IPS DF 6.9 (cell line): Measurements from ENCODE around the gene TAS2R4.
"Not testable (repeated sequence)": the region's sequence is repeated elsewhere in the genome, so short reads cannot be mapped to it uniquely, and the experiment has no call there.

Experiments used
- DNase-seq: peaks from one replicate; pipeline ENCODE4 v3.0.0-alpha.2; 2013; ENCODE audit warnings: low read depth, low spot score
- H3K27ac ChIP-seq: one replicate; pipeline ENCODE4 v1.5.1; 2013; ENCODE audit warnings: low read length, control low read depth
- H3K27me3 ChIP-seq: 2 replicates; pipeline ENCODE4 v1.6.1; 2013; ENCODE audit warnings: mild to moderate bottlenecking, low read length; ENCODE audit not compliant: control insufficient read depth, insufficient read depth
- H3K36me3 ChIP-seq: 2 replicates; pipeline ENCODE4 v1.6.1; 2013; ENCODE audit warnings: low read length; ENCODE audit not compliant: control insufficient read depth, insufficient read depth
- H3K4me1 ChIP-seq: 2 replicates; pipeline ENCODE4 v1.6.1; 2013; ENCODE audit warnings: low read length; ENCODE audit not compliant: control insufficient read depth, insufficient read depth
- H3K4me3 ChIP-seq: 2 replicates; pipeline ENCODE4 v1.5.1; 2013; ENCODE audit warnings: mild to moderate bottlenecking, low read length
- H3K9me3 ChIP-seq: 2 replicates; pipeline ENCODE4 v1.6.1; 2013; ENCODE audit warnings: low read length, inconsistent platforms; ENCODE audit not compliant: control insufficient read depth, insufficient read depth
- WGBS: extraction: QIAGEN DNeasy Blood & Tissue Kit; methylation state at CpG from one replicate; pipeline ENCODE4 v1.1.7; 2013; ENCODE audit warnings: mixed read lengths, missing lambda C conversion rate; ENCODE audit not compliant: insufficient read length, insufficient coverage; 5-methylcytosine and 5-hydroxymethylcytosine counted together

The TAS2R4 gene

DNA sequence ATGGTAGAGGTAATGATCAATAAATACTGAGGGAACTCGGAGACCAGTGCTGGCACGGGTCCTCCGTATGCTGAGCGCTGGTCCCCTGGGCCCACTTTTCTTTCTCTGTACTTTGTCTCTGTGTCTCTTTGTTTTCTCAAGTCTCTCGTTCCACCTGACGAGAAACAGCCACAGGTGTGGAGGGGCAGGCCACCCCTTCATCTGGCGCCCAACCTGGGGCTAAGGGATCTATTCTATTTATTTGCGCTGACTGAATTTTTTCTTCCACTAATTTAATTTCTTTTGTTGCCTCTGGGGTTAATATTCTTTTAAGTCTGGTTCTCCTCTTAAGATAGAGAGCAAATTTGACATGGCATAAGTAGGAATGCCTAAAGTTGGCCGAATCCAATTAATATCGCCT lies 24.6 kb upstream of the TAS2R4 start:
- H3K27ac ChIP-seq, H3K9me3 ChIP-seq, H3K27me3 ChIP-seq, H3K4me1 ChIP-seq, DNase-seq, H3K4me3 ChIP-seq: not testable (repeated sequence)
- H3K36me3 ChIP-seq: peaks cover 19% of the 10 kb centered on the region; the same call in 1 of the 2 replicates
- no CpG with 5 or more reads among the region's 10 CpGs for WGBS

DNA sequence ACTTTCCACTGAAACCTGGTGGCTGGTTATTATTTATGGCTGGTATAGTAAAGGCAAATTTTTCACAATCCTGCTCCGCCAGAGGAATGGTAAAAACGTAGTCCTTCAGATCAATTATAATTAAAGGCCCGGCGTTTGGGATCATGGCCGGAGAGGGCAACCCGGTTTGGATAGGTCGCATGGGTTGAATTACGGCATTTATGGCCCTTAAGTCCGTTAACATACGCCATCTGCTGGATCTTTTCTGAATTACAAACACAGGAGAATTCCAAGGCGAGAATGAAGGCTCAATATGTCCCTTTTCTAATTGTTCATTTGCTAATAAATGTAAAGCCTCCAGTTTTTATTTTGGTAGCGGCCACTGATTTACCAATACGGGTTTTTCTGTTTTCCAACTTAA lies 23.8 kb upstream of the TAS2R4 start:
- Histone ChIP-seq H3K27me3 (no peaks in the 10 kb centered on the region), H3K36me3 (peaks cover 19% of the 10 kb centered on the region; the same call in 1 of the 2 replicates), H3K4me3 (no peak overlapping the region), H3K4me1 (no peaks in the 10 kb centered on the region), H3K9me3 (peaks cover 2% of the 10 kb centered on the region), H3K27ac (no peak overlapping the region)
- peak; percentile 48 for DNase-seq
- WGBS: no CpG with 5 or more reads among the region's 13 CpGs

DNA sequence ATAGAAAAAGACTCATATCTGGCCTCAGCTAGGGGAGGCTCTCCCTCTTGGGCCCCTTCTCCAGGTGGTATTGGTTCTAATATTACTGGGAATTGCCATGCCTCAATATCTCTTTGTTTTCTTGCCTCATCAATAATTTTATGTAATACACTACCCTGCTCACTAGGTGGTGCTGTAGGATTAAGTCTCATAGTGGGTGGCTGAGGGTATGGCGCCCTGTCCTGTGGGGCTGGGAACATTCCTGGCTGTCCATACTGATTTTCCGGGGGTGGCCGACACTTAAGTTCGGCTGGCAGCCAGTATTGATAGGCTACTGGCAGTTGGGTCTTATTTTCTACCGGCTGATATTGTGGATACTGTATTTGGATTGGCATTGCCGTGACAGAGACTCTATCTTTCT lies 21.5 kb upstream of the TAS2R4 start:
- no peaks in the 10 kb centered on the region for H3K4me1 ChIP-seq
- H3K27ac ChIP-seq: no peak overlapping the region
- no peak overlapping the region for H3K4me3 ChIP-seq
- WGBS: no CpG with 5 or more reads among the region's 6 CpGs
- H3K27me3 ChIP-seq: no peaks in the 10 kb centered on the region
- H3K36me3 ChIP-seq: peaks cover 23% of the 10 kb centered on the region; the same call in 1 of the 2 replicates
- peak; percentile 39 for DNase-seq
- H3K9me3 ChIP-seq: peaks cover 2% of the 10 kb centered on the region

DNA sequence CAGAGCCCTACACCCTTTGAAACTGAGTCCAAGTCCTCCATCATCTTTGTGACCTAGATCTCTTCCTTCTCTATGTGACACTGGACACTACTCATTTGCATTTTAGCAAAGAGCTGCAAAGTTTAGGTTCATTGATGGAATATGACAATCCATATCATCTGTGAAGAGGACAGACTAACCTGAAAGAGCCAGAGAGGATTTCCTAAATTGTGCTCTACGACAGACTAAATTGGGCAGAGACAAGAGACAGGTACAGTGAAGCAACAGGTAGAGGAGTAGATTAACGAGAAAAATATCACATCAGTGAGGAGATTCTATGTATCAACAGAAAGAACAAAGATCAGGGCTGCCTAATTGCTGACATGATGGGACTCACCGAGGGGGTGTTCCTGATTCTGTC lies 12.7 kb upstream of the TAS2R4 start, which contains the start of gene TAS2R3:
TAS2R3 (plus strand) TSS at position 301 of the 400 bp plus-strand sequence; CDS start at position 363, 62 bp downstream.
- no peaks in the 10 kb centered on the region for H3K9me3 ChIP-seq
- H3K4me3 ChIP-seq: no peak within 1 kb of the TSS
- H3K4me1 ChIP-seq: no peaks in the 10 kb centered on the region
- DNase-seq: no peak
- no CpG with 5 or more reads among the region's 3 CpGs for WGBS
- peaks cover 6% of the 10 kb centered on the region; the same call in 1 of the 2 replicates for H3K36me3 ChIP-seq
- no peak within 1 kb of the TSS for H3K27ac ChIP-seq
- no peaks in the 10 kb centered on the region for H3K27me3 ChIP-seq

DNA sequence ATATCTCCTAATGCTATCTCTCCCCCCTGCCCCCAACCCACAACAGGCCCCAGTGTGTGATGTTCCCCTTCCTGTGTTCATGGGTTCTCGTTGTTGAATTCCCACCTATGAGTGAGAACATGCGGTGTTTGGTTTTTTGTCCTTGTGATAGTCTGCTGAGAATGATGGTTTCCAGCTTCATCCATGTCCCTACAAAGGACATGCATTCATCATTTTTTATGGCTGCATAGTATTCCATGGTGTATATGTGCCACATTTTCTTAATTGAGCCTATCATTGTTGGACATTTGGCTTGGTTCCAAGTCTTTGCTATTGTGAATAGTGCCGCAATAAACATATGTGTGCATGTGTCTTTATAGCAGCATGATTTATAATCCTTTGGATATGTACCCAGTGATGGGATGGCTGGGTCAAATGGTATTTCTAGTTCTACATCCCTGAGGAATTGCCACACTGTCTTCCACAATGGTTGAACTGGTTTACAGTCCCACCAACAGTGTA lies 6.3 kb upstream of the TAS2R4 start:
- not testable (repeated sequence) for H3K9me3 ChIP-seq, DNase-seq, H3K27me3 ChIP-seq, H3K36me3 ChIP-seq, H3K4me3 ChIP-seq, H3K4me1 ChIP-seq, H3K27ac ChIP-seq
- no CpG with 5 or more reads among the region's 3 CpGs for WGBS

DNA sequence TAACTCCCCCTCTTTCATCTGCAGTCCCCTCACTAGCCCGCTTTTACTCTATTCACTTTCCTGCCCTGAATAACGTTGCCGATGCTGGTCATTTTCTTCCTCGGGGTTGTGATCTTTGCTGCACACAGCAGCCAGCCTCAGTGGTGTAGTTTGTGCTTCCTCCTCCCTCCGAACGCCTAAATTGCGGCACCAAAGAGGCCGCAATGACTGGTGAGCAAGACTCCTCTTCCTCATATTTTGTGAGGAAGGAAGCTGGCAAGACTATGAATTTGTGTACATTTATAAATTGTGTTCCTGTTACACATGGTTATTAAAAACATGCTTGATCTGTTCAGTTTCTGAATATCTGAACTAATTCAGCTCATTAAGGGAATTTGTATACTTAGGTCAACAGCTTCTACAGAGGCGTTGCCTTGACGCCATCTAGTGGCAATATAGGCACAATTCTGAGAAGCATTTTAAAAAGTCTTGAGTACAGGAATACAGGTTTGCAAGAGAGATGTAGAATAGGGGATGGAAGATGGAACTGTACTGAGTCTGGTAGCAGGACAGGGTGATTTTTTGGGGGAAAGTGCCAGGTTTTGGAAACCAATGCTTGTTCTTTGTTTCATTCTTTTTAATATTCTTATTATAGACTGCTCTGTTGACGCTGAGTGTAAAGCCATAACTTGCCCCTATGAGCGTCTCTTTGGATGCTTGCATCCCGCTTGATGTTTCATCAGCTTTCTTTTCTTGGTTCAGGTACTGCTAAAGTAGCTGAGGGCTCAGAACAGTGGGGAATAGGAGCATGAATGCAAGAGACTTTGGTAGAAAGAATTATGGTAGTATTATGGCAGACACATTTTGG lies 9.5 kb downstream of the TAS2R4 start:
- peak; percentile 27 for DNase-seq
- H3K27ac ChIP-seq: no peak overlapping the region
- no peaks in the 10 kb centered on the region for H3K9me3 ChIP-seq
- no peaks in the 10 kb centered on the region for H3K4me1 ChIP-seq
- no peaks in the 10 kb centered on the region for H3K27me3 ChIP-seq
- 100% methylated on average over 1 of the region's 13 CpGs for WGBS
- no peaks in the 10 kb centered on the region for H3K36me3 ChIP-seq
- no peak overlapping the region for H3K4me3 ChIP-seq

DNA sequence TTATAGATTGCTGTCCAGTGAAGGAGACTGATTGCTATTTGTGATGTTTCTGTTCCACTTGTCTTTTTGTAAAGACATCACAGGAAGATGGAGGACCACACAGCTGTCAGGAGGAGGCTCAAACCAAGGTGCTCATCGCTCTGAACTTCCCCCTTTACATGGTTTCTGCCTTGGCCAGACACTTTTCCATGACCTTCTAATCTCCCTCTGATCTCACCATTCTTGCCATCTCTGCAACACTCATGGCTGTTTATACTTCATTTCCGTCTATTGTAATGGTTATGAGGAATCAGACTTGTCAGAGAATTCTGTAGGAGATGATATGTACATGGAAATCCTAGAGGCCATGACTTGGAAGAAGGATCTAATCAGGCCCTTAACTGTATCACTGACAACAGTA lies 11.8 kb downstream of the TAS2R4 start:
- Histone ChIP-seq H3K27me3 (no peaks in the 10 kb centered on the region), H3K4me3 (no peak overlapping the region), H3K36me3 (no peaks in the 10 kb centered on the region), H3K9me3 (no peaks in the 10 kb centered on the region), H3K27ac (no peak overlapping the region), H3K4me1 (no peaks in the 10 kb centered on the region)
- DNase-seq: no peak
- no CpG with 5 or more reads among the region's 2 CpGs for WGBS

DNA sequence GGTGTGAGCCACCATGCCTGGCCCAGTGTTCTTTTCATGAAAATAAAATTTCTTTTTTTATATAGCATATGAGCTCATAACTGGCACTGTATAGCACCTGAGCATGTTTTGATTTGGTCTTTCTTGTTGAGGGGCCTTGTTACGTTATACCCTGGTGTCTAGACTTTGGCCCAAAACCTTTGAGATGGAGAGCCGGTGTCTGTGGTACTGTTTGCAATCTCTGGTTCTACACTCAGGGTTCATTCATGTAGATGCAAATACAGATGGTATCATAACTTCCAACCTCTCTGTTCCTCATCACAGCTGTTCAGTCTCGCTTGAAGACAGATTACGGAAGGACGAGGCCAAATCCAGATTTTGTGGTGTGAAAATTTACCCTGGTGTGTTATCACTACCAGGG lies 13.4 kb downstream of the TAS2R4 start, which contains the start of gene TAS2R5:
TAS2R5 (plus strand) TSS at position 301 of the 400 bp plus-strand sequence. CDS start 145 bp downstream, outside the sequence.
- Histone ChIP-seq H3K36me3 (no peaks in the 10 kb centered on the region), H3K9me3 (no peaks in the 10 kb centered on the region), H3K4me3 (no peak within 1 kb of the TSS), H3K27me3 (no peaks in the 10 kb centered on the region), H3K4me1 (no peaks in the 10 kb centered on the region), H3K27ac (no peak within 1 kb of the TSS)
- no CpG with 5 or more reads among the region's 5 CpGs for WGBS
- DNase-seq: no peak

DNA sequence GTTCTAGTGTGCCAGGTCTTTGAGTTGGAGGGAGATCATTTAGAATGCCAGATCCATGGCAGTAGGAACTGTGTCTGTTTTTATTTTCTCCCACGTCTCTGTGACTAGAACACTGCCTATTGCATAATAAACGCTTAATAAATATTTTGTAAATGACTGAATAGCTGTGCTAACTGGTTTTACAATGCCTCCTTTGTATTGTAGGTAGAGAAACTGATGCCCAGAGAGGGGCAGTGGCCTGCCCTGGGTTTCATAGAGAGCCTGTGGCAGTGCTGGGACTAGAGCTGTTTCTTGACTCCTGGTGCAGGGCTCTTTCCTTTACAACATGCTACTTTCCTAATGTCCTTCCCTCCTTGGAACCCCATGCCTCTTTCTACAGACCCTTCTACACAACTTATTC lies 16.1 kb downstream of the TAS2R4 start:
- H3K27me3 ChIP-seq: no peaks in the 10 kb centered on the region
- H3K4me1 ChIP-seq: no peaks in the 10 kb centered on the region
- H3K4me3 ChIP-seq: no peak overlapping the region
- no peaks in the 10 kb centered on the region for H3K9me3 ChIP-seq
- H3K27ac ChIP-seq: no peak overlapping the region
- H3K36me3 ChIP-seq: no peaks in the 10 kb centered on the region
- WGBS: no CpG with 5 or more reads among the region's 2 CpGs
- no peak for DNase-seq

DNA sequence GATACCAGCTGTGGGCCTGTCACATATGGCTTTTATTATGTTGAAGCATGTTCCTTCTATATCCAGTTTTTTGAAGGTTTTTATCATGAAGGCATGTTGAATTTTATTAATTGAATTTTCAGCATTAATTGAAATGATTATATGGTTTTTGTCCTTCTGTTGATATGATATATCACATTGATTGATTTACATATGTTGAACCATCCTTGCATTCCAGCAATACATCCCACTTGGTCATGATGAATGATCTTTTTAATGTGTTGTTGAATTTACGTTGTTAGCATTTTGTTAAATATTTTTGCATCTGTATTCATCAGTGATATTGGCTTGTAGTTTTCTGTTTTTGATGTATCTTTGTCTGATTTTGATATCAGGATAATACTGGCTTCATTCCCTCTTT lies 43.6 kb downstream of the TAS2R4 start:
- WGBS: no CpG with 5 or more reads among the region's 1 CpG
- no peaks in the 10 kb centered on the region for H3K4me1 ChIP-seq
- DNase-seq: no peak
- H3K27me3 ChIP-seq: no peaks in the 10 kb centered on the region; the same call in 1 of the 2 replicates
- no peak overlapping the region for H3K27ac ChIP-seq
- no peaks in the 10 kb centered on the region for H3K36me3 ChIP-seq
- no peak overlapping the region for H3K4me3 ChIP-seq
- no peaks in the 10 kb centered on the region for H3K9me3 ChIP-seq
